Stomach (tissue), 4 donors: ENCODE measurements around the gene ZNF141.
"Not testable (repeated sequence)": the region's sequence is repeated elsewhere in the genome, so short reads cannot be mapped to it uniquely, and the experiment has no call there.

Source experiments
- EP300 ChIP-seq: sonication (generic); formaldehyde crosslinking; IDR thresholded peaks from one replicate; pipeline ENCODE4 v1.6.1; 2017; ENCODE audit warnings: antibody characterized with exemption
- POLR2A ChIP-seq, 4 donors: fragments of 450-650 bp; IDR thresholded peaks; one replicate each; pipeline ENCODE4 v1.6.1; 2016; ENCODE audit warnings: antibody characterized with exemption in 4 of 4, control low read depth in 2 of 4, mild to moderate bottlenecking in 1 of 4, moderate library complexity in 1 of 4
- POLR2AphosphoS5 ChIP-seq, 3 donors: sonication (generic); formaldehyde crosslinking; IDR thresholded peaks; one replicate each; pipeline ENCODE4 v1.6.1; 2016; ENCODE audit warnings: antibody characterized with exemption in 3 of 3
- TF ChIP-seq, protein P1 (sequence below), 7 experiments: fragments of 450-650 bp in 4 of 7; fragments of 200-600 bp in 3 of 7; sonication (generic) in 3 of 7; IDR thresholded peaks; one replicate each; pipeline ENCODE4 v1.5.1; 2016 to 2019; ENCODE audit warnings: antibody characterized with exemption in 7 of 7, control low read depth in 2 of 7, mild to moderate bottlenecking in 1 of 7

DNA sequence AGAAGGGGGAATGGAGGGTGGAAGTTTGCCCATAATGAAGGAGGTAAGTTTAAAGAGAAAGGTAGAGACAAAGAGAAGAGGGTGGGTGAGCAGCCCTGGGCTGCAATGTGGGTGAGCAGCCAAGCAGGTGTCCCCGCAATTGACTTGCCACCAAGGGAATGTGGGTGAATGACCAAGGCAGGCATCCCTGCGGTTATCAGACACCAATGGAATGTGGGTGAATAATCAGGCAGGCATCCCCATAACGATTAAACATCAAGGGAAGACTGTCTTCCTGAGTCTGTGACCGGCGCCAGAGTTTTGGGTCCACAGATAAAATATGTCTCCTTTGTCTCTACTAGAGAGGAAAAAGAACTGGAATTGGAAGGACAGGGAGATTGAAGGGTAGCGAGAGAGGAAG lies 70.7 kb downstream of the ZNF141 start:
- not testable (repeated sequence) for TF ChIP-seq POLR2AphosphoS5 (IDR thresholded peaks at IDR 0.05); POLR2A (IDR thresholded peaks at IDR 0.05); EP300
- TF ChIP-seq, protein P1, sequence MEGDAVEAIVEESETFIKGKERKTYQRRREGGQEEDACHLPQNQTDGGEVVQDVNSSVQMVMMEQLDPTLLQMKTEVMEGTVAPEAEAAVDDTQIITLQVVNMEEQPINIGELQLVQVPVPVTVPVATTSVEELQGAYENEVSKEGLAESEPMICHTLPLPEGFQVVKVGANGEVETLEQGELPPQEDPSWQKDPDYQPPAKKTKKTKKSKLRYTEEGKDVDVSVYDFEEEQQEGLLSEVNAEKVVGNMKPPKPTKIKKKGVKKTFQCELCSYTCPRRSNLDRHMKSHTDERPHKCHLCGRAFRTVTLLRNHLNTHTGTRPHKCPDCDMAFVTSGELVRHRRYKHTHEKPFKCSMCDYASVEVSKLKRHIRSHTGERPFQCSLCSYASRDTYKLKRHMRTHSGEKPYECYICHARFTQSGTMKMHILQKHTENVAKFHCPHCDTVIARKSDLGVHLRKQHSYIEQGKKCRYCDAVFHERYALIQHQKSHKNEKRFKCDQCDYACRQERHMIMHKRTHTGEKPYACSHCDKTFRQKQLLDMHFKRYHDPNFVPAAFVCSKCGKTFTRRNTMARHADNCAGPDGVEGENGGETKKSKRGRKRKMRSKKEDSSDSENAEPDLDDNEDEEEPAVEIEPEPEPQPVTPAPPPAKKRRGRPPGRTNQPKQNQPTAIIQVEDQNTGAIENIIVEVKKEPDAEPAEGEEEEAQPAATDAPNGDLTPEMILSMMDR (IDR thresholded peaks at IDR 0.05): not testable (repeated sequence)
